HG03439 (cell line): ENCODE data around the gene NAXE.
A peak's percentile ranks its signal among the peaks of the same experiment; 100 is the strongest.
"Not testable (repeated sequence)": the region's sequence is repeated elsewhere in the genome, so short reads cannot be mapped to it uniquely, and the experiment has no call there.

Experiments used
- ATAC-seq: cut with Tn5 transposase; IDR thresholded peaks from one replicate; pipeline ENCODE4 v1.9.1; 2021; ENCODE audit warnings: mild to moderate bottlenecking, moderate library complexity; ENCODE audit not compliant: unreplicated experiment

The NAXE gene

GRCh38 chr1:156592158-156592909 is 758 bp downstream of the NAXE start:
- ATAC-seq: no peak

- no peak for ATAC-seq
Observed at GRCh38 chr1:156592910-156593660, 1.5 kb downstream of the NAXE start.

GRCh38 chr1:156593661-156593989 is 2.0 kb downstream of the NAXE start:
- ATAC-seq: no peak

GRCh38 chr1:156594190-156594589 is 2.6 kb downstream of the NAXE start:
- no peak for ATAC-seq

GRCh38 chr1:156595016-156595415 is 3.4 kb downstream of the NAXE start:
- no peak for ATAC-seq

GRCh38 chr1:156596426-156596825 is 4.8 kb downstream of the NAXE start:
- ATAC-seq: no peak

- no peak for ATAC-seq
Observed at GRCh38 chr1:156598125-156598524, 6.5 kb downstream of the NAXE start.

- no peak for ATAC-seq
Observed at GRCh38 chr1:156598731-156599432, 7.3 kb downstream of the NAXE start.

- no peak for ATAC-seq
Observed at GRCh38 chr1:156599811-156600210, 8.2 kb downstream of the NAXE start.

GRCh38 chr1:156600733-156601121 is 9.2 kb downstream of the NAXE start:
- no peak for ATAC-seq

- peak; percentile 58 for ATAC-seq
Observed at GRCh38 chr1:156601122-156601830, 9.7 kb downstream of the NAXE start, which contains the start of gene GPATCH4. GPATCH4 (minus strand) TSS chr1:156601479.

- peak; percentile 21 for ATAC-seq
Observed at GRCh38 chr1:156601892-156602291, 10.3 kb downstream of the NAXE start.

GRCh38 chr1:156602557-156602993 is 11.0 kb downstream of the NAXE start:
- ATAC-seq: no peak

GRCh38 chr1:156607344-156607743 is 15.8 kb downstream of the NAXE start:
- not testable (repeated sequence) for ATAC-seq

GRCh38 chr1:156608036-156608674 is 16.6 kb downstream of the NAXE start:
- ATAC-seq: peak; percentile 81

- no peak for ATAC-seq
Observed at GRCh38 chr1:156608981-156609380, 17.4 kb downstream of the NAXE start.

- ATAC-seq: not testable (repeated sequence)
Observed at GRCh38 chr1:156610072-156610471, 18.5 kb downstream of the NAXE start.

GRCh38 chr1:156612666-156613065 is 21.1 kb downstream of the NAXE start:
- no peak for ATAC-seq

- ATAC-seq: no peak
Observed at GRCh38 chr1:156615946-156616345, 24.4 kb downstream of the NAXE start.

- no peak for ATAC-seq
Observed at GRCh38 chr1:156616463-156616862, 24.9 kb downstream of the NAXE start.
